ENCODE results near the gene PACSIN1.

- TF ChIP-seq CTCF (IDR thresholded peaks at IDR 0.05), result peak in 2 of 7 experiments; percentile 15 to 46
- TF ChIP-seq POLR2A (IDR thresholded peaks at IDR 0.05), result no peak
These were observed 90.2 kb downstream of the PACSIN1 start, which contains the start of gene SPDEF for GRCh38 chr6:34556031-34556471.

Measured in stomach (tissue), 4 donors.